PFSK-1 (cell line): ENCODE data around the gene SOSTDC1.

Experiments used
- POLR2AphosphoS5 ChIP-seq: IDR thresholded peaks from 2 replicates; pipeline ENCODE4 v1.6.1; 2012; ENCODE audit warnings: low read depth, mild to moderate bottlenecking, control low read depth, low read length, moderate library complexity
- TAF1 ChIP-seq: IDR thresholded peaks from 2 replicates; pipeline ENCODE4 v1.6.1; 2012; ENCODE audit warnings: low read length, control low read depth, borderline replicate concordance; ENCODE audit not compliant: insufficient read depth

GRCh38 chr7:16509829-16510228, 44.3 kb upstream of the SOSTDC1 start:
- TF ChIP-seq POLR2AphosphoS5 (no peak), TAF1 (no peak)
